Measurements from ENCODE around the gene CHRNB4. TPM values are rescaled to one million over a fixed set of nuclear protein-coding genes. Genes with fewer than 3 reads are reported as not detected.

Gene CHRNB4
- total RNA-seq, 1 experiment from 2014 or later = 4.3 TPM

- Histone ChIP-seq H3K27me3 (ENCODE audit: control insufficient read depth, insufficient read depth, low read length) (no peaks in the 10 kb centered on the region), H3K36me3 (replicated peaks; ENCODE audit: control insufficient read depth, insufficient read depth, low read length) (no peaks in the 10 kb centered on the region), H3K4me3 (ENCODE audit: insufficient read depth, low read depth, low read length) (no peak overlapping the region)
- DNase-seq = no peak
Observed at GRCh38 chr15:78630886-78631633, 9.9 kb downstream of the CHRNB4 start.

GRCh38 chr15:78629716-78630065 lies 11.3 kb downstream of the CHRNB4 start:
- H3K27me3 ChIP-seq (ENCODE audit: control insufficient read depth, insufficient read depth, low read length) = no peaks in the 10 kb centered on the region
- H3K4me3 ChIP-seq (ENCODE audit: insufficient read depth, low read depth, low read length) = no peak overlapping the region
- no peaks in the 10 kb centered on the region for H3K36me3 ChIP-seq (replicated peaks; ENCODE audit: control insufficient read depth, insufficient read depth, low read length)
- DNase-seq = no peak

GRCh38 chr15:78629031-78629715 lies 11.8 kb downstream of the CHRNB4 start:
- Histone ChIP-seq H3K36me3 (replicated peaks; ENCODE audit: control insufficient read depth, insufficient read depth, low read length) (no peaks in the 10 kb centered on the region), H3K4me3 (ENCODE audit: insufficient read depth, low read depth, low read length) (no peak overlapping the region), H3K27me3 (ENCODE audit: control insufficient read depth, insufficient read depth, low read length) (no peaks in the 10 kb centered on the region)
- DNase-seq = no peak

- DNase-seq = no peak
- H3K36me3 ChIP-seq (replicated peaks; ENCODE audit: control insufficient read depth, insufficient read depth, low read length) = no peaks in the 10 kb centered on the region
- no peak overlapping the region for H3K4me3 ChIP-seq (ENCODE audit: insufficient read depth, low read depth, low read length)
- H3K27me3 ChIP-seq (ENCODE audit: control insufficient read depth, insufficient read depth, low read length) = no peaks in the 10 kb centered on the region
Observed at GRCh38 chr15:78628227-78628626, 12.8 kb downstream of the CHRNB4 start.

GRCh38 chr15:78627348-78627747 lies 13.7 kb downstream of the CHRNB4 start:
- Histone ChIP-seq H3K36me3 (replicated peaks; ENCODE audit: control insufficient read depth, insufficient read depth, low read length) (no peaks in the 10 kb centered on the region), H3K4me3 (ENCODE audit: insufficient read depth, low read depth, low read length) (no peak overlapping the region), H3K27me3 (ENCODE audit: control insufficient read depth, insufficient read depth, low read length) (peaks cover 1% of the 10 kb centered on the region)
- DNase-seq = no peak

- H3K27me3 ChIP-seq (ENCODE audit: control insufficient read depth, insufficient read depth, low read length) = peaks cover 10% of the 10 kb centered on the region
Observed at GRCh38 chr15:78626381-78626995, 14.5 kb downstream of the CHRNB4 start.

GRCh38 chr15:78625606-78626280 lies 15.3 kb downstream of the CHRNB4 start:
- peak; percentile 24 for DNase-seq
- Histone ChIP-seq H3K36me3 (replicated peaks; ENCODE audit: control insufficient read depth, insufficient read depth, low read length) (no peaks in the 10 kb centered on the region), H3K4me3 (ENCODE audit: insufficient read depth, low read depth, low read length) (no peak overlapping the region), H3K27me3 (ENCODE audit: control insufficient read depth, insufficient read depth, low read length) (peaks cover 16% of the 10 kb centered on the region)

More at GRCh38 chr15:78626381-78626995, 14.5 kb downstream of the CHRNB4 start:
- Histone ChIP-seq H3K4me3 (ENCODE audit: insufficient read depth, low read depth, low read length) (no peak overlapping the region), H3K36me3 (replicated peaks; ENCODE audit: control insufficient read depth, insufficient read depth, low read length) (no peaks in the 10 kb centered on the region)
- no peak for DNase-seq

GRCh38 chr15:78624651-78625590 lies 16.1 kb downstream of the CHRNB4 start:
- H3K27me3 ChIP-seq (ENCODE audit: control insufficient read depth, insufficient read depth, low read length) = peaks cover 24% of the 10 kb centered on the region
- peak; percentile 28 for DNase-seq
- H3K36me3 ChIP-seq (replicated peaks; ENCODE audit: control insufficient read depth, insufficient read depth, low read length) = no peaks in the 10 kb centered on the region
- H3K4me3 ChIP-seq (ENCODE audit: insufficient read depth, low read depth, low read length) = no peak overlapping the region

- H3K4me3 ChIP-seq (ENCODE audit: insufficient read depth, low read depth, low read length) = no peak overlapping the region
- no peaks in the 10 kb centered on the region for H3K36me3 ChIP-seq (replicated peaks; ENCODE audit: control insufficient read depth, insufficient read depth, low read length)
- H3K27me3 ChIP-seq (ENCODE audit: control insufficient read depth, insufficient read depth, low read length) = peaks cover 34% of the 10 kb centered on the region
- no peak for DNase-seq
Observed at GRCh38 chr15:78623786-78624497, 17.1 kb downstream of the CHRNB4 start.

GRCh38 chr15:78621810-78622402 lies 19.1 kb downstream of the CHRNB4 start:
- no peak for DNase-seq
- Histone ChIP-seq H3K36me3 (replicated peaks; ENCODE audit: control insufficient read depth, insufficient read depth, low read length) (no peaks in the 10 kb centered on the region), H3K4me3 (ENCODE audit: insufficient read depth, low read depth, low read length) (no peak overlapping the region), H3K27me3 (ENCODE audit: control insufficient read depth, insufficient read depth, low read length) (peaks cover 36% of the 10 kb centered on the region)

GRCh38 chr15:78620527-78621421 lies 20.2 kb downstream of the CHRNB4 start, which contains the start of gene CHRNA3:
TSS of gene CHRNA3 (minus strand) at chr15:78620996. CDS start at chr15:78620794, 202 bp downstream.
- Histone ChIP-seq H3K4me3 (ENCODE audit: insufficient read depth, low read depth, low read length) (peak within 1 kb of the TSS; percentile 63), H3K27me3 (ENCODE audit: control insufficient read depth, insufficient read depth, low read length) (peaks cover 36% of the 10 kb centered on the region), H3K36me3 (replicated peaks; ENCODE audit: control insufficient read depth, insufficient read depth, low read length) (no peaks in the 10 kb centered on the region)
- peak; percentile 93 for DNase-seq

- Histone ChIP-seq H3K4me3 (ENCODE audit: insufficient read depth, low read depth, low read length) (peak overlapping the region; percentile 63), H3K36me3 (replicated peaks; ENCODE audit: control insufficient read depth, insufficient read depth, low read length) (no peaks in the 10 kb centered on the region), H3K27me3 (ENCODE audit: control insufficient read depth, insufficient read depth, low read length) (peaks cover 36% of the 10 kb centered on the region)
- peak; percentile 92 for DNase-seq
Observed at GRCh38 chr15:78620021-78620526, 20.9 kb downstream of the CHRNB4 start.
